PFSK-1 (cell line): Measurements from ENCODE around the gene ERCC2.

Experiments
- FOXP2 ChIP-seq: optimal IDR thresholded peaks from 2 replicates; pipeline ENCODE3; 2011; ENCODE audit warnings: borderline replicate concordance, control low read depth, inconsistent platforms; ENCODE audit not compliant: insufficient read depth; ENCODE audit errors: extremely low read length, extremely low read depth
- POLR2AphosphoS5 ChIP-seq: IDR thresholded peaks from 2 replicates; pipeline ENCODE4 v1.6.1; 2012; ENCODE audit warnings: low read depth, mild to moderate bottlenecking, control low read depth, low read length, moderate library complexity
- SIN3A ChIP-seq: IDR thresholded peaks from 2 replicates; pipeline ENCODE4 v1.6.1; 2012; ENCODE audit warnings: mild to moderate bottlenecking, low read length, moderate library complexity, borderline replicate concordance; ENCODE audit not compliant: insufficient read depth
- TAF1 ChIP-seq: IDR thresholded peaks from 2 replicates; pipeline ENCODE4 v1.6.1; 2012; ENCODE audit warnings: low read length, control low read depth, borderline replicate concordance; ENCODE audit not compliant: insufficient read depth
- TF ChIP-seq, protein P1 (sequence below), 2 experiments: IDR thresholded peaks; 2 replicates each; pipeline versions ENCODE4 v1.6.1 to v1.8.0; 2011 to 2012; ENCODE audit warnings: low read depth in 2 of 2, low read length in 2 of 2, control low read depth in 1 of 2, inconsistent platforms in 1 of 2, mild to moderate bottlenecking in 1 of 2, moderate library complexity in 1 of 2; ENCODE audit not compliant: insufficient read depth in 1 of 2

The ERCC2 gene

DNA sequence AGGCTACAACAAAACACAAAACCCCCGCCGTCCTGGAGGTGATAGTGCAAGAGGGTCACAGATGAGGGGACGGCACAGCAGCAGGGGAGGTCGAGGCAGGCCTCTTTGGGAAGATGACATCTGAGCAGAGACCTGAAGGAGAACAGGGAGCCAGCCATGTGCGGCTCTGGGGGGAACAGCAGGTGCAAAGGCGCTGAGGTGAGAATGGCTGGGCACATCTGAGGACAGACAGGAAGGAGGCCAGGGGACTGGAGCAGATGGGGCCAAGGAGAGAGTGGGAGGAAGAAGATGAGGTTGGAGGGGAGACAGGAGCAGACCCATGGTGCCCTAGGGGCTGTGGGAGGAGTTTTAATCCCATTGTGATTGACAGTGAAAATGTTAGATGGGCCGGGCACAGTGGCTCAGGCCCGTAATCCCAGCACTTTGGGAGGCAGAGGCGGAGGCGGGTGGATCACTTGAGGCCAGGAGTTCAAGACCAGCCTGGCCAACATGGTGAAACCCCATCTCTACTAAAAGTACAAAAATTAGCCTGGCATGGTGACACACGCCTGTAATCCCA is 45.9 kb downstream of the ERCC2 start:
- TF ChIP-seq FOXP2 (no peak), SIN3A (no peak), TAF1 (no peak), POLR2AphosphoS5 (no peak)
- TF ChIP-seq, protein P1, sequence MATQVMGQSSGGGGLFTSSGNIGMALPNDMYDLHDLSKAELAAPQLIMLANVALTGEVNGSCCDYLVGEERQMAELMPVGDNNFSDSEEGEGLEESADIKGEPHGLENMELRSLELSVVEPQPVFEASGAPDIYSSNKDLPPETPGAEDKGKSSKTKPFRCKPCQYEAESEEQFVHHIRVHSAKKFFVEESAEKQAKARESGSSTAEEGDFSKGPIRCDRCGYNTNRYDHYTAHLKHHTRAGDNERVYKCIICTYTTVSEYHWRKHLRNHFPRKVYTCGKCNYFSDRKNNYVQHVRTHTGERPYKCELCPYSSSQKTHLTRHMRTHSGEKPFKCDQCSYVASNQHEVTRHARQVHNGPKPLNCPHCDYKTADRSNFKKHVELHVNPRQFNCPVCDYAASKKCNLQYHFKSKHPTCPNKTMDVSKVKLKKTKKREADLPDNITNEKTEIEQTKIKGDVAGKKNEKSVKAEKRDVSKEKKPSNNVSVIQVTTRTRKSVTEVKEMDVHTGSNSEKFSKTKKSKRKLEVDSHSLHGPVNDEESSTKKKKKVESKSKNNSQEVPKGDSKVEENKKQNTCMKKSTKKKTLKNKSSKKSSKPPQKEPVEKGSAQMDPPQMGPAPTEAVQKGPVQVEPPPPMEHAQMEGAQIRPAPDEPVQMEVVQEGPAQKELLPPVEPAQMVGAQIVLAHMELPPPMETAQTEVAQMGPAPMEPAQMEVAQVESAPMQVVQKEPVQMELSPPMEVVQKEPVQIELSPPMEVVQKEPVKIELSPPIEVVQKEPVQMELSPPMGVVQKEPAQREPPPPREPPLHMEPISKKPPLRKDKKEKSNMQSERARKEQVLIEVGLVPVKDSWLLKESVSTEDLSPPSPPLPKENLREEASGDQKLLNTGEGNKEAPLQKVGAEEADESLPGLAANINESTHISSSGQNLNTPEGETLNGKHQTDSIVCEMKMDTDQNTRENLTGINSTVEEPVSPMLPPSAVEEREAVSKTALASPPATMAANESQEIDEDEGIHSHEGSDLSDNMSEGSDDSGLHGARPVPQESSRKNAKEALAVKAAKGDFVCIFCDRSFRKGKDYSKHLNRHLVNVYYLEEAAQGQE (IDR thresholded peaks at IDR 0.05; ENCODE audit: insufficient read depth in 1 of 2, low read depth in 2 of 2, low read length in 2 of 2), result no peak

DNA sequence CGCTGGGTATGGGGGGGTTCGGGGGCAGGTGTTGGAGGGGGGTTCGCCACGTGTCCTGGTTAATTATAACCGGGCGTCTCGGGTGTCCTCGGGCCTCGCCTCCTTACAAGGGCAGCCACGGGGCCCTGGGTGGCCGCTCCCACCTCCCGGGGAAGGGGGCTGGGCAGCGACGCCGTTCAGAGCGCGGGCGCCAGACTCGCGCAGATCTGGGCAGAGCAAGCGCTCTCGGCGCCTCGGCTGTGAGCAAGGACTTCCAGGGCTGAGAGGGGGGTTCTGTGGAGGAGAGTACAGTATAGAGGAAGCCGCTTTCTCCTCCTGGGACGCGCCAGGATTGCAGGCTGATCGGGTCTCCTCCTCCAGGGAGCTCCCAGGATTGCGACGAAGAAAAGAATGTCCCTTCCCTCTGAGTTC is 46.7 kb downstream of the ERCC2 start:
- TF ChIP-seq POLR2AphosphoS5, result no peak
- TF ChIP-seq, protein P1 (IDR thresholded peaks at IDR 0.05; ENCODE audit: insufficient read depth in 1 of 2, low read depth in 2 of 2, low read length in 2 of 2), result no peak
- TF ChIP-seq FOXP2, result no peak
- TF ChIP-seq SIN3A, result no peak
- no peak for TF ChIP-seq TAF1

DNA sequence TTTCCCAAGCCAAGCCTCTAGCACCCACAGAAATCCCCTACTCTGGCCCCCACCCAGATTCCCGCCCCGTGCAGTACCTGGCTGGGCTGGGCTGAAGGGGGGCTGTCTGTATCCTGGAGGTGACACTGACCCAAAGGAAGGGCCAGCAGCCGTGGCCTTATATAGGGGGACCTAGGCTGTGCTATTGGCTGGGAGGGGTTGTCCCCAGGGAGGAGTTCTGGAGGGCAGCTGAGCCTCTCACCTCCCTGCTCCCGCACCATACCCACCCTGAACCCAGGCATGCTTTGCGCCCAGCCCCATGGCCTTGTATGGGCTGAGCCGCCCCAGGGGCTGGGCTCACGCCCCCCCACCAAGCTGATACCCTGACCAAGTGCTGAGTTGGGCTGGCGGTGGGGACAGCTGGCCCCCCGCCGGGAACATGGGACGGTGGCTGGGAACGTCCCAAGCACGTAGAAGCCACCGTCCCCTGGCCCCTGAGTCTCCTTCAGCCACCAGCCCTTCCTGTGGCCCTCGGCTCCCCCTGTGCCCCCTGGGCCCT is 47.6 kb downstream of the ERCC2 start, which contains the start of gene CKM:
TSS of gene CKM (minus strand) at position 132 of the 538 bp plus-strand sequence. CDS start 3,162 bp downstream, outside the sequence.
- TF ChIP-seq TAF1 (no peak), FOXP2 (no peak), POLR2AphosphoS5 (no peak), SIN3A (no peak)
- TF ChIP-seq, protein P1 (IDR thresholded peaks at IDR 0.05; ENCODE audit: insufficient read depth in 1 of 2, low read depth in 2 of 2, low read length in 2 of 2), result no peak

DNA sequence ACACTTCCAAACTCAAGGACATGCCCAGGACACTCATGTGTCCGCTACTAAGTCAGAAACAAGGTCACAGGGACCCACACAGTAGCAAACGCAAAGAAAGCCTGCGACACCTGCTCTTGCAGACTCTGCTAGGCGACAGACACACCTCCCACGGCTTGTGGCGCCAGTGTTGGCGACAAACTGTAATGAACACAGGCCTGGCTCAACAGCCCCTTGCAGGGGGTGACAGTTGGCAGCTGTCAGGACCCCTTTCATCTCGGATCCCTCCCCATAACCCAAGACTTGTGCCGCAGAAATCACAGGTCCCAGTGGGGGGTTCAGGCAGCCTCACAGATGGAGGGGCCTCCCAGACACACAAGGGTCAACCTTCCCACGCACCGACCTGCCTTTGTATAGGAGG is 48.1 kb downstream of the ERCC2 start:
- TF ChIP-seq TAF1 (no peak), FOXP2 (no peak), POLR2AphosphoS5 (no peak), SIN3A (no peak)
- TF ChIP-seq, protein P1 (IDR thresholded peaks at IDR 0.05; ENCODE audit: insufficient read depth in 1 of 2, low read depth in 2 of 2, low read length in 2 of 2), result no peak

DNA sequence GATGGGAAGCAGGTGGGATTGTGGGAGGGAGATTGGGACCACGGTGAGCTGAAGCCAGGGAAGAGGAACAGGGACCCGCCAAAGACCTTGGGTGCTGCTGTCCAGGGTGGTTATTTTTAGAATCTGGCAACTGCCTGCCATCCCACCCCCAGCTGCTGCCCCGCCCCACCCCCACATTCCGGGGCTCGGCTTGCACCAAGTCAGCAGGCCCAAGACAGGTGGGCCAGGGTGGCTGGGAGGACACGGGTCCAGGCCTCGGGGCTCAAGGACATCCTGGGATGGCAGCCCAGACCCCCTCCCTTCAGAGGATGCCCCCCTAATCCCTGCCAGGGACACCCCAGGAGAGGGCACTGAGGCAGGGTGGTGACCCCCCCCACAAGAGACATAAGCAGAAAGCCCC is 48.5 kb downstream of the ERCC2 start:
- TF ChIP-seq FOXP2 (no peak), POLR2AphosphoS5 (no peak), TAF1 (no peak), SIN3A (no peak)
- TF ChIP-seq, protein P1 (IDR thresholded peaks at IDR 0.05; ENCODE audit: insufficient read depth in 1 of 2, low read depth in 2 of 2, low read length in 2 of 2), result no peak
